HG02885 (cell line): ENCODE results near the gene MXD3.
"Not testable (repeated sequence)": the region's sequence is repeated elsewhere in the genome, so short reads cannot be mapped to it uniquely, and the experiment has no call there.

Experiments
- ATAC-seq: cut with Tn5 transposase; IDR thresholded peaks from one replicate; pipeline ENCODE4 v1.9.1; 2021; ENCODE audit warnings: mild to moderate bottlenecking; ENCODE audit not compliant: unreplicated experiment, poor library complexity

MXD3 gene

DNA sequence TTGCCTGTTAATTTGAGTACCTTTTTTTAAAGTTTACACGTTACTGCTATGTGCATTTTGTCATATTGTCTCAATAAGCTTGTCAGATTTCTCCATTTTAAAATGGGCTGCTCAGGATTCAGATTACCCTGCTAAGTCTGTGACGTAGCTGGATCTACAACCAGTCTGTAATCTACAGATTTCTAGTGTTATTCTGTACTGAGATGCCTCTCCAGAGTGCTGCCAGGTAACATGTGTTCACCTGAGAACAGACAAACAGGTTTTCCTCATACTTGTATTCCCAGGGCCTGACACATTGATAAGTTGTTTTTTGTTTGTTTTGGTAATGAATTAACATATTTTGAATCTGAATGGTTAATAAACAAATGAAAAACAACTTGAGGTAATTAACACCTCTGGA lies 23.5 kb downstream of the MXD3 start:
- no peak for ATAC-seq

DNA sequence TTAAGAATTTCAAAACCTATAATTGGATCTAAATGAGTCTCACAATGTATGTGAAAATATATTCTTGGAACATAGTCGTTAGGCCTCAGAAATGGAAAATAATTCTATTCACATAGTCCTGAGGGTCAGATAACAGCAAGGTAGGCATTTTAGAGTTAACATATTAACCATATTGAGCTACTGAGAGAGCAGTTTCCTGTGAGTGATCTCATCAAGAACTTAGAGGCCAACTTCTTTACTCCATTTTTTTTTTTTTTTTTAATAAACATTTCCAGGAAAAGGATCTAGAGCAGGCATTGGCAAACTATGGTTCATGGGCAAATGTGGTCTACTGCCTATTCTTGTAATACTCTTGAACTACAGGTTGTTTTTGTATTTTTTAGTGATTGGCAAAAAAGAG lies 34.8 kb downstream of the MXD3 start:
- no peak for ATAC-seq

DNA sequence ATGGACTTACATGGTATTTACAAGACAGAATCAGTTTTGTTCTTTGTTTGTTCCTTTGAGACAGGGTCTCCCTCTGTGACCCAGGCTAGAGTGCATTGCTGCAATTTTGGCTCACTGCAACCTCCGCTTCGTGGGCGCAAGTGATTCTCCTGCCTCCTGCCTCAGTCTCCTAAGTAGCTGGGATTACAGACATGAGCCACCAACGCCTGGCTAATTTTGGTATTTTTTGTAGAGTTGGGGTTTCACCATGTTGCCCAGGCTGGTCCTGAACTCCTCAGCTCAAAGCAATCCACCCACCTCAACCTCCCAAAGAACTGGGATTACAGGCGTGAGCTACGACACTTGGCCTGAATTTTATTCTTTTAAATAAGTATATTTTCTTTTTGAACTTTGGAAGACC lies 35.8 kb downstream of the MXD3 start:
- no peak for ATAC-seq

DNA sequence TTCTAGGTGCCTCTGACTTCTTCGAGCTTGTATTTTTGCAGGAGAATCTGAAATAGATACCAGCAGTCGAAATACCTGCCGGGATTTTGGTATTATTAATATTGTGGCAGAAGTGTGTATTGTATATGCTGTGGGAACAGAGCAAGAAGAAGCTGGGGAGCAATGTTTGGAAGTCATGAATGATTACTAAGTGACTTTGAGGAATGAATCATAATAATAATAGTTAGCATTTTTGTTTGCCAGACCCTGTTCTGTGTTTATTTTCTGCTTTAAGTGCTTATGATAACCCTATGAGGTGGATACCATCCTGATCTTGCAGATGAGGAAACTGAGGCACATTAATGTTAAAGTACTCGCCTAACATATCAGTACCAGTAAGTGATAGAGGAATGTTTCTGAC lies 40.6 kb downstream of the MXD3 start:
- no peak for ATAC-seq

DNA sequence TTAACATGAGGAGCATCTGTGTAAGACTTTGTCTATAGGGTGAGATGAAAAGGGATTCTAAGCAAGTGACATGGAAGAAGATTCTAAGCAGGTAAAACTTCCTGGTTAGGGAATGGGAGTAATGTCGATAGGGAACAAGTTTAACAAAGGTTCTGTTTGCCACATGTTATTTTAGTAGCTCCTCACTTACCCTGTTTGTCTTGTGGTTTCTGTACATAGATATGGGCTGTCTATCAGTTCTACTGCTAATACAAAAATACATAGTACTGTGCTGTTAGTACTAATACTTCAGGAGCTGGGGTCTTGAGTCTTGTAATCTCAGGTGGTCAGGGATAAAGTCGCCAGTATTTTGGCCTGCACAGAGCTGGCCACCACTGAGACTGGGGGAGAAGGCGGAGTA lies 41.0 kb downstream of the MXD3 start:
- no peak for ATAC-seq

DNA sequence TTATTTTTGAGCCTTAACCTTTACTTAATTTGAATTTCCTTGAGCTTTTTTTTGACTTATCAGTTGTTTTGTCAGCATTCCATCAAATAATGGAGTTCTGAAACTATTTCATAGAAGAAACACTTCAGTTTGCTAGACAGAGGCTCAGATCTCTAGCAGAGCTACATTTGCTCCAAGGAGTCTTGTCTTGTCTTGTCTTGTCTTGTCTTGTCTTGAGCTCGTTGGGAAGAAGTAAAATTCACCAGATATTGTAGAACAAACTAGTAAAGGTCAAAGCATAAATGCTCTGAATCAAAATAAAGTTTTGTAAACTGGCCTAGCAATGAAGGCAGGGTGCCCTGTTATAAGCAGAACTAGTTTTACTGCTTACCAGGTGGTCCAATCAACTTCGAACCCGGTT lies 41.7 kb downstream of the MXD3 start:
- no peak for ATAC-seq

DNA sequence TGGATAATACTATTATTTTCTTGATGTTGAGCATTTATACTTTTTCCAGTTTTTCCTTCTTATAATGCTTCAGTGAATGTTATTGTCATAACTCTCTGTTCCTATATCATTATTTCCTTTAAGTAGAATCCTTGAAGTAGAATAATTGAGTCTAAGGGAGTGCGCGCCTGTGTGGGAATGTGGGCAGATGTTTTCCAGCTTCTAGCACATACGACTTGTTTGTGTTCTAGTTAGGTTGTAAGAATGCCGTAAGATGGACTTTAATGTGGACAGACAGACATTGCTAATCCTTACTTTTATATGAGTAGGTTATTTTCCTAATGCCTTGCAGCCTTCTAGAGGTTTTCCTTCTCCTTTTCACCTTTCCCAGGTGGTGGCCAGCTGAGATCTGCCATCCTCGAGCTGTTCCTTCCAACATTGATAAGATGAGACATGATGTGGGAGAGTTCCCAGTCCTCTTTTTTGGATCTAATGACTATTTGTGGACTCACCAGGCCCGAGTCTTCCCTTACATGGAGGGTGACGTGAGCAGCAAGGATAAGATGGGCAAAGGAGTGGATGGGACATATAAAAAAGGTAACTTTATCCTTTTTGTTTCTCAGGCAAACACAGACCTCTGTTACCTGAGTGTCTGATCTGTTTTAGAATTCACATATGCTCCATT lies 42.3 kb downstream of the MXD3 start:
- no peak for ATAC-seq

DNA sequence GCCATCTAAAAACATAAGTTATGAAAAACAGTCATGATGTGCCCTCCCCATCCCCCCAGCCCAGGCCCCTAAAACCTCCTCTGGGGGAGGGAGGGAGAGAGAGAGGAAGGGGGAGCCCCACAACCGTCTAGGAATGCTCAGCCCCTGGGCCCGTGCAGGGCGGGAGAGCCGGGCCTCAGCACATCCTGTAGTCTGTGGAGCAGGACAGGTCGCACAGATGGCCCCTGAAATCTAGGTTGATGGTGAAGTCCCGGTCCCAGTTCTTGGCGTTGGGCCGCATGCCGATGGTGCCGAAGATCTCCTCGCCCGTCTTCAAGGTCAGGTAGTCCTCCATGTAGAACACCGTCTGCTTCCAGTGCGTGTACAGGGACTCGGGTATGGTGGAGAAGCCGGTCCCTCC lies 46.3 kb downstream of the MXD3 start:
- no peak for ATAC-seq

DNA sequence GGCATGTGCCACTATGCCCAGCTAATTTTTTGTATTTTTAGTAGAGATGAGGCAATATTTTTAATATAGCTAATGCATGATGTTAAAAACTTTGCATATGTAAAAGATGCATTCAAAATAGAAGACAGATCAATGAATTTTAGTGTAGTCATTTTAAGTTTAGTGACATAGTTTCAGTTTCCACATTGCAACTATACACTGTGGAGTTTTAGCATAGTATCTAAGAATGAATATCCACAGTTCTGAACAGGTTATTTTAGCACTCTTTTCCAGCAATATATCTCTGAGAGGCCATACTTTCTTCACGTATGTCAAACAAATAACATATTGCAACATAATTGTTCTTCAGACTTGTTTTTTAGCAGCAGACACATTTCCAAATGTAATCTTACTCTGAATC lies 47.5 kb downstream of the MXD3 start:
- no peak for ATAC-seq

DNA sequence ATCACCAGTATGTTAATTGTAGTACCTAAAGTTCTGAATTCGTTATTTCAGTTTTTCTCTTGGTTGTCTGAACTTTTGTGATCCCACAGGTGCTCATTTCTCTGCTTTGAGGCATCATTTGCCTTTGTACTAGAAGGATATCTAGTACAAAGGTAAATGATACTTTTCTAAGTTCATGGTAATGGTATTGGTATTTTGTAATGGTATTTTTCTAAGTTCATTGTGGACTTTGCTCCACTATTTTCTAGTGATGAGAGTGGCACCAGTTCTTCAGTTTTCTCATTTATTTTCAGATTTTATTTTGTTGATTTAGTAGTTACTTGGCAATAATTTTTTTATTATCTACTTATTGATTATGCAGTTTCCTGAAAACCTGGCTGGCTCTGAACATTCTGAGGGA lies 50.2 kb downstream of the MXD3 start:
- ATAC-seq, result no peak

DNA sequence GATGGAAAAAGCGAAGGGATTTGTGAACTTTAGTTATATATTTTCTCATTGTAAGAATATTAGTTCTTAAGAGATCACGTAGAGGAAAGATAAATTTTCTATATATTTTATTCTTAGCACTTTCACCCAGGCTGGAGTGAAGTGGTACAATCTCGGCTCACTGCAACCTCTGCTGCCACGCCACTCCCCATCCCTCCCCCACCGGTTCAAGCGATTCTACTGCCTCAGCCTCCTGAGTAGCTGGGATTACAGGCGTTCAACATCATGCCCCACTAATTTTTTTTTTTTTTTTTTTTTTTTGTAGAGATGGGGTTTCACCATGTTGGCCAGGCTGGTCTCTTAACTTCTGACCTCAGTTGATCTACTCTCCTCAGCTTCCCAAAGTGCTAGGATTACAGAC lies 50.7 kb downstream of the MXD3 start:
- ATAC-seq, result no peak

DNA sequence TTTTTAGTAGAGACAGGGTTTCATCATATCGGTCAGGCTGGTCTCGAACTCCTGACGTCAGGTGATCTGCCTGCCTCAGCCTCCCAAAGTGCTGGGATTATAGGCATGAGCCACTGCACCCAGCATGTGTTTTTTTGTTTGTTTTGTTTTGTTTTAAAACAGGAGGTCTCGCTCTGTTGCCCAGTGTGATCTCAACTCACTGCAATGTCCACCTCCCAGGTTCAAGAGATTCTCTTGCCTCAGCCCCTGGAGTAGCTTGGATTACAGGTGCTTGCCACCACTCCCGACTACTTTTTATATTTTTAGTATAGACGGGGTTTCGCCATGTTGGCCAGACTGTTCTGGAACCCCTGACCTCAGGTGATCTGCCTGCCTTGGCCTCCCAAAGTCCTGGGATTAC lies 53.0 kb downstream of the MXD3 start:
- ATAC-seq, result not testable (repeated sequence)
